GM23338 (cell line): Measurements from ENCODE around the gene NECTIN1. TPM values are rescaled to one million over a fixed set of nuclear protein-coding genes. Genes with fewer than 3 reads are reported as not detected.

Source experiments
- ATAC-seq: fragments of 200-7000 bp; cut with Tn5 transposase; 3 replicates; pipeline ENCODE4 v1.9.1; 2020
- DNase-seq: peaks from one replicate; pipeline ENCODE4 v3.0.0-alpha.2; 2015; ENCODE audit warnings: low spot score
- H2AFZ ChIP-seq: fragments of 200-600 bp; sonication (generic); 2 replicates; pipeline ENCODE4 v1.8.0; 2016; ENCODE audit warnings: antibody characterized with exemption, mild to moderate bottlenecking, moderate library complexity
- H3F3A ChIP-seq: fragments of 200-600 bp; sonication (generic); replicated peaks from 2 replicates; pipeline ENCODE4 v1.8.0; 2017; ENCODE audit warnings: antibody characterized with exemption, mixed run types, low read depth
- H3K27ac ChIP-seq: fragments of 200-600 bp; sonication (generic); 2 replicates; pipeline ENCODE4 v1.6.1; 2016; ENCODE audit warnings: low read depth
- H3K27me3 ChIP-seq: fragments of 200-600 bp; sonication (generic); 2 replicates; pipeline ENCODE4 v1.8.0; 2016; ENCODE audit warnings: mild to moderate bottlenecking, mixed run types, moderate library complexity; ENCODE audit not compliant: insufficient read depth
- H3K36me3 ChIP-seq: fragments of 200-600 bp; sonication (generic); 2 replicates; pipeline ENCODE4 v1.8.0; 2016; ENCODE audit warnings: mild to moderate bottlenecking; ENCODE audit not compliant: insufficient read depth
- H3K4me1 ChIP-seq: fragments of 200-600 bp; sonication (generic); 2 replicates; pipeline ENCODE4 v1.8.0; 2016; ENCODE audit warnings: mild to moderate bottlenecking, moderate library complexity; ENCODE audit not compliant: insufficient read depth
- H3K4me2 ChIP-seq: fragments of 200-600 bp; sonication (generic); 2 replicates; pipeline ENCODE4 v1.7.1; 2017; ENCODE audit warnings: mixed run types
- H3K4me3 ChIP-seq: fragments of 200-600 bp; sonication (generic); 2 replicates; pipeline ENCODE4 v1.6.1; 2016; ENCODE audit warnings: mixed run types
- H3K79me2 ChIP-seq: fragments of 200-600 bp; sonication (generic); replicated peaks from 2 replicates; pipeline ENCODE4 v1.8.0; 2017; ENCODE audit warnings: mild to moderate bottlenecking; ENCODE audit not compliant: insufficient read depth
- H3K9me2 ChIP-seq: fragments of 200-600 bp; sonication (generic); 2 replicates; pipeline ENCODE4 v1.8.0; 2017; ENCODE audit not compliant: insufficient read depth
- H4K20me1 ChIP-seq: fragments of 200-600 bp; sonication (generic); replicated peaks from 2 replicates; pipeline ENCODE4 v1.8.0; 2017; ENCODE audit warnings: mild to moderate bottlenecking; ENCODE audit not compliant: insufficient read depth
- H3K27ac Mint-ChIP-seq: 2 replicates; pipeline ENCODE4 v1.8.0; 2020; ENCODE audit warnings: inconsistent platforms, mild to moderate bottlenecking, moderate library complexity, mixed read lengths
- H3K27me3 Mint-ChIP-seq: 3 replicates; pipeline ENCODE4 v1.8.0; 2022; ENCODE audit warnings: low read depth, mild to moderate bottlenecking, moderate library complexity, mixed read lengths, inconsistent platforms; ENCODE audit not compliant: insufficient read depth, poor library complexity
- H3K36me3 Mint-ChIP-seq: 3 replicates; pipeline ENCODE4 v1.8.0; 2021; ENCODE audit warnings: low read depth, mild to moderate bottlenecking, inconsistent platforms, moderate library complexity, mixed read lengths
- H3K4me1 Mint-ChIP-seq: 3 replicates; pipeline ENCODE4 v1.8.0; 2020; ENCODE audit warnings: mild to moderate bottlenecking, inconsistent platforms, mixed read lengths
- H3K4me3 Mint-ChIP-seq: 3 replicates; pipeline ENCODE4 v1.8.0; 2021; ENCODE audit warnings: moderate library complexity, mild to moderate bottlenecking, inconsistent platforms, mixed read lengths
- H3K9me3 Mint-ChIP-seq: 3 replicates; pipeline ENCODE4 v1.8.0; 2020; ENCODE audit warnings: moderate library complexity, mild to moderate bottlenecking, inconsistent platforms, mixed read lengths
- EZH2 ChIP-seq: fragments of 200-600 bp; sonication (generic); IDR thresholded peaks from one replicate; pipeline ENCODE4 v1.8.0; 2017; ENCODE audit warnings: antibody characterized with exemption, mild to moderate bottlenecking, low read depth; ENCODE audit not compliant: unreplicated experiment
- EZH2phosphoT487 ChIP-seq: fragments of 200-600 bp; sonication (generic); IDR thresholded peaks from one replicate; pipeline ENCODE4 v1.8.1; 2018; ENCODE audit warnings: antibody characterized with exemption; ENCODE audit not compliant: unreplicated experiment
- JUNB ChIP-seq: IDR thresholded peaks from one replicate; pipeline ENCODE4 v1.6.1; 2016; ENCODE audit warnings: antibody characterized with exemption; ENCODE audit not compliant: unreplicated experiment
- NANOG ChIP-seq: IDR thresholded peaks from 2 replicates; pipeline ENCODE4 v1.6.1; 2016; ENCODE audit warnings: antibody characterized with exemption, borderline replicate concordance
- POLR2AphosphoS5 ChIP-seq: IDR thresholded peaks from 2 replicates; pipeline ENCODE4 v1.6.1; 2016; ENCODE audit warnings: antibody characterized with exemption, low read depth
- STAT1 ChIP-seq: IDR thresholded peaks from one replicate; pipeline ENCODE4 v1.6.1; 2016; ENCODE audit warnings: antibody characterized with exemption; ENCODE audit not compliant: unreplicated experiment
- ZNF114 ChIP-seq: fragments of 250-450 bp; sonication (Bioruptor Pico); IDR thresholded peaks from 2 replicates; pipeline ENCODE4 v1.5.0; 2020; ENCODE audit warnings: mild to moderate bottlenecking, moderate library complexity
- ZNF331 ChIP-seq: fragments of 250-450 bp; sonication (Bioruptor Pico); IDR thresholded peaks from 2 replicates; pipeline ENCODE4 v1.5.0; 2020; ENCODE audit warnings: low read depth, mild to moderate bottlenecking, moderate library complexity
- polyA plus RNA-seq: library from polyadenylated mRNA; unstranded; fragments of >200 nt; fragmentation: Nextera tagmentation; extraction: Ambion mirVana; gene quantifications from 2 replicates; pipeline ENCODE4 v1.2.1, GENCODE V29; 2016
- total RNA-seq: library from RNA; depleted of rRNA; stranded (reverse); fragments of >200 nt; shearing (Covaris generic); gene quantifications from 2 replicates; pipeline ENCODE4 v1.2.3, GENCODE V29; 2014
- TF ChIP-seq, protein P1 (sequence below), 2 experiments: fragments of 200-600 bp in 1 of 2; sonication (generic) in 1 of 2; conservative IDR thresholded peaks; 2 replicates each; pipeline versions ENCODE4 v1.5.1 to v1.6.1; 2016 to 2017; ENCODE audit warnings: antibody characterized with exemption in 2 of 2, low read depth in 2 of 2, mild to moderate bottlenecking in 2 of 2, moderate library complexity in 1 of 2
- TF ChIP-seq, protein P2 (sequence below): IDR thresholded peaks from 2 replicates; pipeline ENCODE4 v1.6.1; 2016; ENCODE audit warnings: antibody characterized with exemption
- TF ChIP-seq, protein P3 (sequence below): IDR thresholded peaks from one replicate; pipeline ENCODE4 v1.6.1; 2018; ENCODE audit warnings: antibody characterized with exemption; ENCODE audit not compliant: unreplicated experiment

Gene NECTIN1
- total and polyA plus RNA-seq, 2 experiments from 2014 or later = 18.7 to 56.3 TPM

DNA sequence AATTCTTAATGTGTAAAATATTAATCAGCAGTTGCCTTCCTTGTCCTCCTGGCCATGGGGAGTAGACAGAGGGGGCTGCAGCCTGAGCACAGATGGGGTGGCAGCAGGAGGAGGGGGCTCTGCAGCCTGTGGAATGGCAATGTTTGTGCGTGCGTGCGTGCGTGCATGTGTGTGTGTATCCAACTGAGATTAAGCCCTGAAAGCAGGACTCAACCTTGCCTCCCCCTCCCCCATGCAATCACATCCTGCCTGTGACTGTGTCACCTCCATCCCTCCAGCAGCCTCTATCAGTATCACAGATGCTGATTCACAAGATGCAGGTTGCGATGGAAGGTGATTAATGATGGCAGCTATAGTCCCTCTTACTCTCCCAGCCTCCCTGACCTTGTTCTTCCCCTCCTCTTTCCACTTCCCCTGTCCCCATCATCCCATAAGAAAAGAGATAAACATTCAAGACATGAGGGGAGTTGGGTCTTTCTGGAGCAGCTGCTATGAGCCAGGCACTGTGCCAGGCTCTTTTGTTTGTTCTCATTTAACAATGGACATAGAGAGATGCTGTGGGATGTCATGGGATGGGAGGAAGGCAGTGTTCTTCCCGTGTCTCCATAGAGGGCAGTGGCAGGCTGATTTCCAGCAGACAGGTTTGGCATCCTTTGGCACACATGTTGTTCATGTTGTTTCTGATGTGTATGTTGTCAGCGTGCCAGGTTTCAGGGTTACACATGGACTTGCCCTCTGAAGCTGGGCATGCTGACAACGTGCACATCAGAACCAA lies 43.8 kb upstream of the NECTIN1 start:
- H3K4me1 Mint-ChIP-seq = 0 out of 3 replicates have a peak, but pooled peaks cover 2% of the 10 kb centered on the region
- Histone ChIP-seq H3K4me2 (no peak overlapping the region), H2AFZ (no peak overlapping the region), H3F3A (no peaks in the 10 kb centered on the region), H3K36me3 (no peaks in the 10 kb centered on the region), H3K9me2 (no peaks in the 10 kb centered on the region), H4K20me1 (no peaks in the 10 kb centered on the region), H3K79me2 (no peaks in the 10 kb centered on the region), H3K27me3 (no peaks in the 10 kb centered on the region), H3K4me1 (no peaks in the 10 kb centered on the region), H3K27ac (no peak overlapping the region), H3K4me3 (no peak overlapping the region)
- DNase-seq (no peak), ATAC-seq (no peak)
- TF ChIP-seq, protein P1, sequence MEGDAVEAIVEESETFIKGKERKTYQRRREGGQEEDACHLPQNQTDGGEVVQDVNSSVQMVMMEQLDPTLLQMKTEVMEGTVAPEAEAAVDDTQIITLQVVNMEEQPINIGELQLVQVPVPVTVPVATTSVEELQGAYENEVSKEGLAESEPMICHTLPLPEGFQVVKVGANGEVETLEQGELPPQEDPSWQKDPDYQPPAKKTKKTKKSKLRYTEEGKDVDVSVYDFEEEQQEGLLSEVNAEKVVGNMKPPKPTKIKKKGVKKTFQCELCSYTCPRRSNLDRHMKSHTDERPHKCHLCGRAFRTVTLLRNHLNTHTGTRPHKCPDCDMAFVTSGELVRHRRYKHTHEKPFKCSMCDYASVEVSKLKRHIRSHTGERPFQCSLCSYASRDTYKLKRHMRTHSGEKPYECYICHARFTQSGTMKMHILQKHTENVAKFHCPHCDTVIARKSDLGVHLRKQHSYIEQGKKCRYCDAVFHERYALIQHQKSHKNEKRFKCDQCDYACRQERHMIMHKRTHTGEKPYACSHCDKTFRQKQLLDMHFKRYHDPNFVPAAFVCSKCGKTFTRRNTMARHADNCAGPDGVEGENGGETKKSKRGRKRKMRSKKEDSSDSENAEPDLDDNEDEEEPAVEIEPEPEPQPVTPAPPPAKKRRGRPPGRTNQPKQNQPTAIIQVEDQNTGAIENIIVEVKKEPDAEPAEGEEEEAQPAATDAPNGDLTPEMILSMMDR (conservative IDR thresholded peaks at IDR 0.05; ENCODE audit: low read depth in 2 of 2) = peak in 1 of 2 experiments; percentile 6; a peak in 1 of 4 replicates
- no peak for TF ChIP-seq POLR2AphosphoS5
- peaks cover 10% of the 10 kb centered on the region for H3K27me3 Mint-ChIP-seq
- no peak overlapping the region for H3K27ac Mint-ChIP-seq
- H3K4me3 Mint-ChIP-seq = no peak overlapping the region
- no peaks in the 10 kb centered on the region for H3K9me3 Mint-ChIP-seq
- no peaks in the 10 kb centered on the region for H3K36me3 Mint-ChIP-seq

DNA sequence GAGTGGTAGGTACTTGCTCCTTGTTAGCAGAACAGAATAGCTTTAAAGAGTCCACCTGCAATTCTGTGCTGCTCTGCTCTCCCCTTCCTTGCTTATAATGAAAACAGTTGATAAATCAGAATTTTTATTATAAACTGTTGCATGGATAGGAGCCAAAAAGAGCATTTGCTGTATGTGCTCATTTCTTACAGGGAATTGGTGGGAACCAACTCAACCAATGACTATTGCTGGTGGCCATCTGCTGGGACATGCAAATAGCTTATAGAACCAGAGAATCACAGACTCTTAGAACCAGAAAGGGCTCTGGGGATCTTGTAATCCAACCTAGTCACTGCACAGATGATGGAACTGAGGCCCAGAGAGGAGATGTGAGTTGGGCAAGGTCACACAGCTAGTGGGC lies 43.1 kb upstream of the NECTIN1 start:
- no peak overlapping the region for H3K27ac ChIP-seq
- H4K20me1 ChIP-seq = no peaks in the 10 kb centered on the region
- ATAC-seq = no peak
- Mint-ChIP-seq H3K9me3 (no peaks in the 10 kb centered on the region), H3K4me1 (0 out of 3 replicates have a peak, but pooled peaks cover 2% of the 10 kb centered on the region), H3K4me3 (no peak overlapping the region), H3K27me3 (peaks cover 10% of the 10 kb centered on the region), H3K36me3 (no peaks in the 10 kb centered on the region), H3K27ac (no peak overlapping the region)
- no peaks in the 10 kb centered on the region for H3K36me3 ChIP-seq
- H3K9me2 ChIP-seq = no peaks in the 10 kb centered on the region
- DNase-seq = no peak
- H3K79me2 ChIP-seq = no peaks in the 10 kb centered on the region
- H3K4me1 ChIP-seq = no peaks in the 10 kb centered on the region
- no peak overlapping the region for H3K4me2 ChIP-seq
- no peak overlapping the region for H3K4me3 ChIP-seq
- no peaks in the 10 kb centered on the region for H3F3A ChIP-seq
- no peaks in the 10 kb centered on the region for H3K27me3 ChIP-seq
- H2AFZ ChIP-seq = no peak overlapping the region
- TF ChIP-seq ZNF331 (CRISPR knock-in tag) (no peak), NANOG (no peak), EZH2phosphoT487 (no peak), POLR2AphosphoS5 (no peak), JUNB (no peak), STAT1 (no peak), ZNF114 (CRISPR knock-in tag) (no peak), EZH2 (no peak)
- TF ChIP-seq, protein P2, sequence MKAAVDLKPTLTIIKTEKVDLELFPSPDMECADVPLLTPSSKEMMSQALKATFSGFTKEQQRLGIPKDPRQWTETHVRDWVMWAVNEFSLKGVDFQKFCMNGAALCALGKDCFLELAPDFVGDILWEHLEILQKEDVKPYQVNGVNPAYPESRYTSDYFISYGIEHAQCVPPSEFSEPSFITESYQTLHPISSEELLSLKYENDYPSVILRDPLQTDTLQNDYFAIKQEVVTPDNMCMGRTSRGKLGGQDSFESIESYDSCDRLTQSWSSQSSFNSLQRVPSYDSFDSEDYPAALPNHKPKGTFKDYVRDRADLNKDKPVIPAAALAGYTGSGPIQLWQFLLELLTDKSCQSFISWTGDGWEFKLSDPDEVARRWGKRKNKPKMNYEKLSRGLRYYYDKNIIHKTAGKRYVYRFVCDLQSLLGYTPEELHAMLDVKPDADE = no peak
- TF ChIP-seq, protein P1 (conservative IDR thresholded peaks at IDR 0.05; ENCODE audit: low read depth in 2 of 2) = no peak
- TF ChIP-seq, protein P3, sequence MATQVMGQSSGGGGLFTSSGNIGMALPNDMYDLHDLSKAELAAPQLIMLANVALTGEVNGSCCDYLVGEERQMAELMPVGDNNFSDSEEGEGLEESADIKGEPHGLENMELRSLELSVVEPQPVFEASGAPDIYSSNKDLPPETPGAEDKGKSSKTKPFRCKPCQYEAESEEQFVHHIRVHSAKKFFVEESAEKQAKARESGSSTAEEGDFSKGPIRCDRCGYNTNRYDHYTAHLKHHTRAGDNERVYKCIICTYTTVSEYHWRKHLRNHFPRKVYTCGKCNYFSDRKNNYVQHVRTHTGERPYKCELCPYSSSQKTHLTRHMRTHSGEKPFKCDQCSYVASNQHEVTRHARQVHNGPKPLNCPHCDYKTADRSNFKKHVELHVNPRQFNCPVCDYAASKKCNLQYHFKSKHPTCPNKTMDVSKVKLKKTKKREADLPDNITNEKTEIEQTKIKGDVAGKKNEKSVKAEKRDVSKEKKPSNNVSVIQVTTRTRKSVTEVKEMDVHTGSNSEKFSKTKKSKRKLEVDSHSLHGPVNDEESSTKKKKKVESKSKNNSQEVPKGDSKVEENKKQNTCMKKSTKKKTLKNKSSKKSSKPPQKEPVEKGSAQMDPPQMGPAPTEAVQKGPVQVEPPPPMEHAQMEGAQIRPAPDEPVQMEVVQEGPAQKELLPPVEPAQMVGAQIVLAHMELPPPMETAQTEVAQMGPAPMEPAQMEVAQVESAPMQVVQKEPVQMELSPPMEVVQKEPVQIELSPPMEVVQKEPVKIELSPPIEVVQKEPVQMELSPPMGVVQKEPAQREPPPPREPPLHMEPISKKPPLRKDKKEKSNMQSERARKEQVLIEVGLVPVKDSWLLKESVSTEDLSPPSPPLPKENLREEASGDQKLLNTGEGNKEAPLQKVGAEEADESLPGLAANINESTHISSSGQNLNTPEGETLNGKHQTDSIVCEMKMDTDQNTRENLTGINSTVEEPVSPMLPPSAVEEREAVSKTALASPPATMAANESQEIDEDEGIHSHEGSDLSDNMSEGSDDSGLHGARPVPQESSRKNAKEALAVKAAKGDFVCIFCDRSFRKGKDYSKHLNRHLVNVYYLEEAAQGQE = no peak
